HEK293 (cell line): ENCODE results near the gene CD163L1.

ENCODE experiments used
- CTCF ChIA-PET: fragments of 350-600 bp; formaldehyde crosslinking; extraction: SDS; loops from one replicate; lab custom pipeline; 2021; ENCODE audit warnings: antibody characterized with exemption; lab: Yijun Ruan, JAX
- POLR2A ChIA-PET: fragments of 300-600 bp; formaldehyde crosslinking; extraction: SDS; loops from one replicate; lab custom pipeline; 2020; ENCODE audit warnings: antibody characterized with exemption, inconsistent platforms; lab: Yijun Ruan, JAX
- H3K27ac ChIP-seq: fragments of 200-500 bp; sonication (Bioruptor generic); 2 replicates; pipeline ENCODE4 v1.5.1; 2014; ENCODE audit warnings: low read depth, low read length, control low read depth, inconsistent platforms; ENCODE audit errors: extremely low read depth
- H3K36me3 ChIP-seq, 2 experiments: fragments of 200-500 bp in 1 of 2; sonication (Bioruptor generic) in 1 of 2; 1 replicate in 1 of 2; 2 replicates in 1 of 2; pipeline ENCODE4 v1.5.1; 2014 to 2017; ENCODE audit warnings: inconsistent platforms in 2 of 2, low read length in 2 of 2; ENCODE audit not compliant: control insufficient read depth in 2 of 2, insufficient read depth in 1 of 2
- H3K4me1 ChIP-seq: fragments of 200-500 bp; sonication (Bioruptor generic); 2 replicates; pipeline ENCODE4 v1.5.1; 2014; ENCODE audit warnings: mild to moderate bottlenecking, low read length, inconsistent platforms; ENCODE audit not compliant: control insufficient read depth, insufficient read depth
- H3K4me3 ChIP-seq: 2 replicates; pipeline ENCODE4 v1.5.1; 2011; ENCODE audit warnings: low read depth, mild to moderate bottlenecking, control low read depth, low read length, moderate library complexity
- H3K9me3 ChIP-seq: fragments of 200-500 bp; sonication (Bioruptor generic); 2 replicates; pipeline ENCODE4 v1.5.1; 2014; ENCODE audit warnings: low read depth, low read length, inconsistent platforms; ENCODE audit not compliant: control insufficient read depth, insufficient read depth
- KLF16 ChIP-seq: fragments of 450-650 bp; formaldehyde crosslinking; IDR thresholded peaks from 2 replicates; pipeline ENCODE4 v1.5.1; 2017; ENCODE audit warnings: missing biosample characterization, missing genetic modification characterization
- KLF8 ChIP-seq: fragments of 450-650 bp; formaldehyde crosslinking; IDR thresholded peaks from 2 replicates; pipeline ENCODE4 v1.5.1; 2016; ENCODE audit warnings: missing biosample characterization, missing genetic modification characterization
- SCRT1 ChIP-seq: fragments of 450-650 bp; formaldehyde crosslinking; IDR thresholded peaks from 2 replicates; pipeline ENCODE4 v1.5.1; 2016; ENCODE audit warnings: missing biosample characterization, missing genetic modification characterization, borderline replicate concordance
- SCRT2 ChIP-seq: fragments of 450-650 bp; formaldehyde crosslinking; IDR thresholded peaks from 2 replicates; pipeline ENCODE4 v1.5.1; 2016; ENCODE audit warnings: missing biosample characterization, missing genetic modification characterization
- SP3 ChIP-seq: fragments of 450-650 bp; formaldehyde crosslinking; IDR thresholded peaks from 2 replicates; pipeline ENCODE4 v1.5.1; 2016; ENCODE audit warnings: missing biosample characterization, missing genetic modification characterization
- ZBTB48 ChIP-seq: fragments of 450-650 bp; formaldehyde crosslinking; IDR thresholded peaks from 2 replicates; pipeline ENCODE4 v1.5.1; 2016; ENCODE audit warnings: missing biosample characterization, missing genetic modification characterization
- ZBTB8A ChIP-seq: fragments of 450-650 bp; formaldehyde crosslinking; IDR thresholded peaks from 2 replicates; pipeline ENCODE4 v1.5.1; 2016; ENCODE audit warnings: missing biosample characterization, missing genetic modification characterization
- ZFP37 ChIP-seq: fragments of 450-650 bp; formaldehyde crosslinking; IDR thresholded peaks from 2 replicates; pipeline ENCODE4 v1.5.1; 2016; ENCODE audit warnings: missing biosample characterization, missing genetic modification characterization
- ZNF112 ChIP-seq: fragments of 450-650 bp; formaldehyde crosslinking; IDR thresholded peaks from 2 replicates; pipeline ENCODE4 v1.5.0; 2017; ENCODE audit warnings: missing biosample characterization, missing genetic modification characterization
- ZNF214 ChIP-seq: fragments of 450-650 bp; formaldehyde crosslinking; IDR thresholded peaks from 2 replicates; pipeline ENCODE4 v1.5.1; 2017; ENCODE audit warnings: missing biosample characterization, mild to moderate bottlenecking, missing genetic modification characterization, borderline replicate concordance
- ZNF24 ChIP-seq: fragments of 450-650 bp; formaldehyde crosslinking; IDR thresholded peaks from 2 replicates; pipeline ENCODE4 v1.5.1; 2016; ENCODE audit warnings: missing biosample characterization, missing genetic modification characterization
- ZNF350 ChIP-seq: fragments of 450-650 bp; formaldehyde crosslinking; IDR thresholded peaks from 2 replicates; pipeline ENCODE4 v1.5.0; 2017; ENCODE audit warnings: missing biosample characterization, mild to moderate bottlenecking, missing genetic modification characterization
- ZNF354C ChIP-seq: fragments of 450-650 bp; formaldehyde crosslinking; IDR thresholded peaks from 2 replicates; pipeline ENCODE4 v1.5.1; 2016; ENCODE audit warnings: missing biosample characterization, missing genetic modification characterization, low read depth, borderline replicate concordance
- ZNF394 ChIP-seq: fragments of 450-650 bp; formaldehyde crosslinking; IDR thresholded peaks from 2 replicates; pipeline ENCODE4 v1.5.1; 2016; ENCODE audit warnings: missing biosample characterization, missing genetic modification characterization, mild to moderate bottlenecking, moderate library complexity, borderline replicate concordance
- ZNF426 ChIP-seq: fragments of 450-650 bp; formaldehyde crosslinking; IDR thresholded peaks from 2 replicates; pipeline ENCODE4 v1.5.1; 2017; ENCODE audit warnings: missing biosample characterization, missing genetic modification characterization, mild to moderate bottlenecking, inconsistent platforms, moderate library complexity
- ZNF48 ChIP-seq: fragments of 450-650 bp; formaldehyde crosslinking; IDR thresholded peaks from 2 replicates; pipeline ENCODE4 v1.5.1; 2016; ENCODE audit warnings: missing biosample characterization, missing genetic modification characterization
- ZNF510 ChIP-seq: fragments of 450-650 bp; formaldehyde crosslinking; IDR thresholded peaks from 2 replicates; pipeline ENCODE4 v1.5.1; 2018; ENCODE audit warnings: mild to moderate bottlenecking, missing genetic modification characterization, missing biosample characterization; ENCODE audit not compliant: insufficient replicate concordance
- ZNF654 ChIP-seq: fragments of 450-650 bp; formaldehyde crosslinking; IDR thresholded peaks from 2 replicates; pipeline ENCODE4 v1.5.1; 2016; ENCODE audit warnings: low read depth, missing biosample characterization, missing genetic modification characterization
- ZNF664 ChIP-seq: fragments of 450-650 bp; formaldehyde crosslinking; IDR thresholded peaks from 2 replicates; pipeline ENCODE4 v1.5.1; 2016; ENCODE audit warnings: missing biosample characterization, missing genetic modification characterization
- ZNF707 ChIP-seq: fragments of 450-650 bp; formaldehyde crosslinking; IDR thresholded peaks from 2 replicates; pipeline ENCODE4 v1.5.1; 2016; ENCODE audit warnings: missing biosample characterization, missing genetic modification characterization
- ZNF747 ChIP-seq: fragments of 450-650 bp; formaldehyde crosslinking; IDR thresholded peaks from 2 replicates; pipeline ENCODE4 v1.5.1; 2016; ENCODE audit warnings: missing biosample characterization, missing genetic modification characterization
- ZNF76 ChIP-seq: fragments of 450-650 bp; formaldehyde crosslinking; IDR thresholded peaks from 2 replicates; pipeline ENCODE4; 2016; ENCODE audit warnings: low read depth, missing biosample characterization, missing genetic modification characterization, borderline replicate concordance
- ZNF785 ChIP-seq: fragments of 450-650 bp; formaldehyde crosslinking; IDR thresholded peaks from 2 replicates; pipeline ENCODE4 v1.5.1; 2016; ENCODE audit warnings: missing biosample characterization, missing genetic modification characterization
- ZNF837 ChIP-seq: fragments of 450-650 bp; formaldehyde crosslinking; IDR thresholded peaks from 2 replicates; pipeline ENCODE4 v1.5.1; 2016; ENCODE audit warnings: missing biosample characterization, missing genetic modification characterization
- TF ChIP-seq, protein P1 (sequence below): fragments of 450-650 bp; formaldehyde crosslinking; IDR thresholded peaks from 2 replicates; pipeline ENCODE4 v1.5.1; 2016; ENCODE audit warnings: missing biosample characterization, missing genetic modification characterization, borderline replicate concordance
- TF ChIP-seq, protein P2 (sequence below): sonication (generic); formaldehyde crosslinking; IDR thresholded peaks from 2 replicates; pipeline ENCODE4 v1.8.1; 2022; ENCODE audit warnings: mild to moderate bottlenecking, moderate library complexity, missing genetic modification reagents
- TF ChIP-seq, protein P3 (sequence below): fragments of 450-650 bp; formaldehyde crosslinking; IDR thresholded peaks from 2 replicates; pipeline ENCODE4 v1.5.1; 2016; ENCODE audit warnings: missing biosample characterization, missing genetic modification characterization
- TF ChIP-seq, protein P4 (sequence below): fragments of 450-650 bp; formaldehyde crosslinking; IDR thresholded peaks from 2 replicates; pipeline ENCODE4 v1.5.1; 2016; ENCODE audit warnings: missing biosample characterization, missing genetic modification characterization

Gene CD163L1

DNA sequence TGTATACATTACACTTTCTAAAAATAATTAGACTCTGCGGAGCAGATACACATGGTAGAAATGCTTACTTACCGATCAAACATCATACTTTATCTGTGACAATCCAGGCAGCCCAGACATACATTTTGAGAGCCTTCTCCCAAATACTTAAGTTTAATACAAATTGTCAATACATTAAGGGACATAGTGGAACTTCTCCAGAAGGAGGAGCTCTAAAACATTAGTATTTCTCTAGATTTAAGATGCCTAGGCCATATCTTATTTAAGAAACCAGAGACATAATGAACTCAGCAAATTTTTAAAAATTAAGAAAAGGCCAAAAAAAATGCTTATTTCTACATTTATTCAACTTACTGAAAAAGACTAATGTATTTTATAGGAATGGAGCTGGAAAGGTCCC is 124.0 kb downstream of the CD163L1 start (continued):
- TF ChIP-seq, protein P1, sequence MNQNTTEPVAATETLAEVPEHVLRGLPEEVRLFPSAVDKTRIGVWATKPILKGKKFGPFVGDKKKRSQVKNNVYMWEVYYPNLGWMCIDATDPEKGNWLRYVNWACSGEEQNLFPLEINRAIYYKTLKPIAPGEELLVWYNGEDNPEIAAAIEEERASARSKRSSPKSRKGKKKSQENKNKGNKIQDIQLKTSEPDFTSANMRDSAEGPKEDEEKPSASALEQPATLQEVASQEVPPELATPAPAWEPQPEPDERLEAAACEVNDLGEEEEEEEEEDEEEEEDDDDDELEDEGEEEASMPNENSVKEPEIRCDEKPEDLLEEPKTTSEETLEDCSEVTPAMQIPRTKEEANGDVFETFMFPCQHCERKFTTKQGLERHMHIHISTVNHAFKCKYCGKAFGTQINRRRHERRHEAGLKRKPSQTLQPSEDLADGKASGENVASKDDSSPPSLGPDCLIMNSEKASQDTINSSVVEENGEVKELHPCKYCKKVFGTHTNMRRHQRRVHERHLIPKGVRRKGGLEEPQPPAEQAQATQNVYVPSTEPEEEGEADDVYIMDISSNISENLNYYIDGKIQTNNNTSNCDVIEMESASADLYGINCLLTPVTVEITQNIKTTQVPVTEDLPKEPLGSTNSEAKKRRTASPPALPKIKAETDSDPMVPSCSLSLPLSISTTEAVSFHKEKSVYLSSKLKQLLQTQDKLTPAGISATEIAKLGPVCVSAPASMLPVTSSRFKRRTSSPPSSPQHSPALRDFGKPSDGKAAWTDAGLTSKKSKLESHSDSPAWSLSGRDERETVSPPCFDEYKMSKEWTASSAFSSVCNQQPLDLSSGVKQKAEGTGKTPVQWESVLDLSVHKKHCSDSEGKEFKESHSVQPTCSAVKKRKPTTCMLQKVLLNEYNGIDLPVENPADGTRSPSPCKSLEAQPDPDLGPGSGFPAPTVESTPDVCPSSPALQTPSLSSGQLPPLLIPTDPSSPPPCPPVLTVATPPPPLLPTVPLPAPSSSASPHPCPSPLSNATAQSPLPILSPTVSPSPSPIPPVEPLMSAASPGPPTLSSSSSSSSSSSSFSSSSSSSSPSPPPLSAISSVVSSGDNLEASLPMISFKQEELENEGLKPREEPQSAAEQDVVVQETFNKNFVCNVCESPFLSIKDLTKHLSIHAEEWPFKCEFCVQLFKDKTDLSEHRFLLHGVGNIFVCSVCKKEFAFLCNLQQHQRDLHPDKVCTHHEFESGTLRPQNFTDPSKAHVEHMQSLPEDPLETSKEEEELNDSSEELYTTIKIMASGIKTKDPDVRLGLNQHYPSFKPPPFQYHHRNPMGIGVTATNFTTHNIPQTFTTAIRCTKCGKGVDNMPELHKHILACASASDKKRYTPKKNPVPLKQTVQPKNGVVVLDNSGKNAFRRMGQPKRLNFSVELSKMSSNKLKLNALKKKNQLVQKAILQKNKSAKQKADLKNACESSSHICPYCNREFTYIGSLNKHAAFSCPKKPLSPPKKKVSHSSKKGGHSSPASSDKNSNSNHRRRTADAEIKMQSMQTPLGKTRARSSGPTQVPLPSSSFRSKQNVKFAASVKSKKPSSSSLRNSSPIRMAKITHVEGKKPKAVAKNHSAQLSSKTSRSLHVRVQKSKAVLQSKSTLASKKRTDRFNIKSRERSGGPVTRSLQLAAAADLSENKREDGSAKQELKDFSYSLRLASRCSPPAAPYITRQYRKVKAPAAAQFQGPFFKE (tag by site-specific recombination): no peak
- no peak for TF ChIP-seq ZNF785
- no peak for TF ChIP-seq ZNF76 (tag by site-specific recombination)
- TF ChIP-seq ZNF394 (tag by site-specific recombination): no peak
- no peak for TF ChIP-seq ZNF510
- TF ChIP-seq, protein P2, sequence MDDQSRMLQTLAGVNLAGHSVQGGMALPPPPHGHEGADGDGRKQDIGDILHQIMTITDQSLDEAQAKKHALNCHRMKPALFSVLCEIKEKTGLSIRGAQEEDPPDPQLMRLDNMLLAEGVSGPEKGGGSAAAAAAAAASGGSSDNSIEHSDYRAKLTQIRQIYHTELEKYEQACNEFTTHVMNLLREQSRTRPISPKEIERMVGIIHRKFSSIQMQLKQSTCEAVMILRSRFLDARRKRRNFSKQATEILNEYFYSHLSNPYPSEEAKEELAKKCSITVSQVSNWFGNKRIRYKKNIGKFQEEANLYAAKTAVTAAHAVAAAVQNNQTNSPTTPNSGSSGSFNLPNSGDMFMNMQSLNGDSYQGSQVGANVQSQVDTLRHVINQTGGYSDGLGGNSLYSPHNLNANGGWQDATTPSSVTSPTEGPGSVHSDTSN (CRISPR knock-in tag): no peak
- no peak for TF ChIP-seq ZNF426 (tag by site-specific recombination)
- no peak for TF ChIP-seq KLF16 (tag by site-specific recombination)
- TF ChIP-seq ZNF664 (tag by site-specific recombination): no peak
- TF ChIP-seq SP3 (tag by site-specific recombination): no peak
- no peak for TF ChIP-seq ZNF48 (tag by site-specific recombination)
- TF ChIP-seq ZBTB48 (tag by site-specific recombination): no peak

DNA sequence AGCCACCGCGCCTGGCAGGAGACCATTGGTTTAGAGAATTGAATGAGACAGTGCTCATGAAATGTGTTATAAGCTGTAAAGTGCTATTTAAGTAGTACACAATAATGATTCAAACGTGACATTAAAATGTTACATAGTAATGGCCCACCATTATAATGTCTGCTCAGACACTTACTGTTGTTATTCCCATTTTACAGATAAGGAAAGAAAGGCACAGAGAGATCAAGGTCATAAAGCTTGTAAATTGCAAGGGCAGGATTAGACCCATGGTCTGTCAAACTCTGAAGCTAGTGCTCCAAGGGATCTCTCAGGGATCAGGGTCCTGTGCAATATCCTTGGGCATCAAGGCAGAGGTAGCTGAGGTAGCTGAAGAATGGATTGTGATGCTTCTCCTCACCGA is 133.9 kb downstream of the CD163L1 start:
- CTCF ChIA-PET: no interaction called here
- TF ChIP-seq SCRT1 (tag by site-specific recombination) (no peak), ZNF707 (tag by site-specific recombination) (no peak), ZNF214 (no peak), ZNF24 (tag by site-specific recombination) (no peak), ZNF664 (tag by site-specific recombination) (no peak), ZFP37 (tag by site-specific recombination) (no peak), ZNF747 (tag by site-specific recombination) (no peak), ZNF837 (no peak), KLF8 (no peak), ZNF350 (tag by site-specific recombination) (no peak), SCRT2 (tag by site-specific recombination) (no peak), ZNF354C (no peak), ZNF654 (tag by site-specific recombination) (no peak), ZNF112 (tag by site-specific recombination) (no peak), ZBTB8A (tag by site-specific recombination) (no peak)
- TF ChIP-seq, protein P3, sequence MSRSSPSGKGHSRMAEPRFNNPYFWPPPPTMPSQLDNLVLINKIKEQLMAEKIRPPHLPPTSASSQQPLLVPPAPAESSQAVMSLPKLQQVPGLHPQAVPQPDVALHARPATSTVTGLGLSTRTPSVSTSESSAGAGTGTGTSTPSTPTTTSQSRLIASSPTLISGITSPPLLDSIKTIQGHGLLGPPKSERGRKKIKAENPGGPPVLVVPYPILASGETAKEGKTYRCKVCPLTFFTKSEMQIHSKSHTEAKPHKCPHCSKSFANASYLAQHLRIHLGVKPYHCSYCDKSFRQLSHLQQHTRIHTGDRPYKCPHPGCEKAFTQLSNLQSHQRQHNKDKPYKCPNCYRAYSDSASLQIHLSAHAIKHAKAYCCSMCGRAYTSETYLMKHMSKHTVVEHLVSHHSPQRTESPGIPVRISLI (tag by site-specific recombination): no peak
- TF ChIP-seq, protein P4, sequence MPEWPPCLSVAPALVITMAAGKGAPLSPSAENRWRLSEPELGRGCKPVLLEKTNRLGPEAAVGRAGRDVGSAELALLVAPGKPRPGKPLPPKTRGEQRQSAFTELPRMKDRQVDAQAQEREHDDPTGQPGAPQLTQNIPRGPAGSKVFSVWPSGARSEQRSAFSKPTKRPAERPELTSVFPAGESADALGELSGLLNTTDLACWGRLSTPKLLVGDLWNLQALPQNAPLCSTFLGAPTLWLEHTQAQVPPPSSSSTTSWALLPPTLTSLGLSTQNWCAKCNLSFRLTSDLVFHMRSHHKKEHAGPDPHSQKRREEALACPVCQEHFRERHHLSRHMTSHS: no peak

More for the DNA sequence above, 133.9 kb downstream of the CD163L1 start:
- POLR2A ChIA-PET: no interaction called here
- Histone ChIP-seq H3K36me3 (no peaks in the 10 kb centered on the region), H3K27ac (no peak overlapping the region), H3K9me3 (no peaks in the 10 kb centered on the region), H3K4me3 (no peak overlapping the region), H3K4me1 (no peaks in the 10 kb centered on the region)
